Choroid plexus epithelial cell (primary cell): Measurements from ENCODE around the gene ACTR3.

Source experiments
- DNase-seq: peaks from one replicate; pipeline ENCODE4 v3.0.0-alpha.2; 2010; ENCODE audit warnings: low read depth
- H3K4me3 ChIP-seq: 2 replicates; pipeline ENCODE4 v1.5.1; 2011; ENCODE audit warnings: low read depth, mild to moderate bottlenecking, control low read depth, low read length, moderate library complexity
- TF ChIP-seq, protein P1 (sequence below): conservative IDR thresholded peaks from 2 replicates; pipeline ENCODE4 v1.5.1; 2011; ENCODE audit warnings: low read depth, mild to moderate bottlenecking, control low read depth, inconsistent platforms, low read length, moderate library complexity

Gene ACTR3

DNA sequence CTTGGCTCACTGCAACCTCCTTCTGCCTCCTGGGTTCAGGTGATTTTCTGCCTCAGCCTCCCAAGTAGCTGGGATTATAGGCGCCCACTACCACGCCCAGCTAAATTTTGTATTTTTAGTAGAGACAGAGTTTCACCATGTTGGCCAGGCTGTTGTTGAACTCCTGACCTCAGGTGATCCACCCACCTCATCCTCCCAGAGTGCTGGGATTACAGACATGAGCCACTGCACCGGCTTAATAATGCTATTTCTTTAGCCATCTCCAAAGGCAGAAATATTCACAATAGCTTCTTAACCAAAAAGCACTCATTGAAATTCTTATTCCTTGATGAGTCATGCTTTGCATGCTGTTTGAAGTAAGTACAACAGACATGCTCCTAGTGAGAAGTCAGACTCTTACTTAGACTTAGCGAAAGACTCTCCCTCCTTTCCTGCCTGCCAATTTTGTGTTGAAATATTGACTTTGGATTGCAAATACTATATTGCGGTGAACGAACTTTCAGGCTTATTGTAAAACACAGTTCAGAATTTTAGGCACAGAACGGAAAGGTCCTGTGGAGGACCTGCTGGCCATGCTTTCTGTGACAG is 4.4 kb downstream of the ACTR3 start:
- DNase-seq: peak; percentile 97
- TF ChIP-seq, protein P1, sequence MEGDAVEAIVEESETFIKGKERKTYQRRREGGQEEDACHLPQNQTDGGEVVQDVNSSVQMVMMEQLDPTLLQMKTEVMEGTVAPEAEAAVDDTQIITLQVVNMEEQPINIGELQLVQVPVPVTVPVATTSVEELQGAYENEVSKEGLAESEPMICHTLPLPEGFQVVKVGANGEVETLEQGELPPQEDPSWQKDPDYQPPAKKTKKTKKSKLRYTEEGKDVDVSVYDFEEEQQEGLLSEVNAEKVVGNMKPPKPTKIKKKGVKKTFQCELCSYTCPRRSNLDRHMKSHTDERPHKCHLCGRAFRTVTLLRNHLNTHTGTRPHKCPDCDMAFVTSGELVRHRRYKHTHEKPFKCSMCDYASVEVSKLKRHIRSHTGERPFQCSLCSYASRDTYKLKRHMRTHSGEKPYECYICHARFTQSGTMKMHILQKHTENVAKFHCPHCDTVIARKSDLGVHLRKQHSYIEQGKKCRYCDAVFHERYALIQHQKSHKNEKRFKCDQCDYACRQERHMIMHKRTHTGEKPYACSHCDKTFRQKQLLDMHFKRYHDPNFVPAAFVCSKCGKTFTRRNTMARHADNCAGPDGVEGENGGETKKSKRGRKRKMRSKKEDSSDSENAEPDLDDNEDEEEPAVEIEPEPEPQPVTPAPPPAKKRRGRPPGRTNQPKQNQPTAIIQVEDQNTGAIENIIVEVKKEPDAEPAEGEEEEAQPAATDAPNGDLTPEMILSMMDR: no peak
- H3K4me3 ChIP-seq: no peak overlapping the region

DNA sequence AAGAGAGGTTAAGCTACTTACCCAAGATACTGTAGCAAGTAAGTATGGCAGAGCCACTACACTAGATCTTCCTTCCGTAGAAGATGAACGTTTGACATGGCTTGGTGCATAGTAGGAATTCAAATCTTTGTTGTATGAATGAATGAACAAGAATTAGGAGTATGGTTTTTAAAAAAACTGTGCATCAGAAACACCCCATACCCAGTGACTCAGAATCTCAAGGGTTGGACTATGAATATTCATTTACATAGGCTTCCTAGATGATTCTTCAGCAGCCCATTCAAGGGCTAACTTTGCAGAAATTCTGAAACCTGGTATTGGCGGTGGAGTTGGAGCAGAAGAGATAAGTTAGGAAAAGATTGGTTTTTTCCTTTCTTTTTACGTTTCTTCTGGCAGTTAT is 5.4 kb downstream of the ACTR3 start:
- H3K4me3 ChIP-seq: no peak overlapping the region
- TF ChIP-seq, protein P1: no peak
- DNase-seq: no peak

DNA sequence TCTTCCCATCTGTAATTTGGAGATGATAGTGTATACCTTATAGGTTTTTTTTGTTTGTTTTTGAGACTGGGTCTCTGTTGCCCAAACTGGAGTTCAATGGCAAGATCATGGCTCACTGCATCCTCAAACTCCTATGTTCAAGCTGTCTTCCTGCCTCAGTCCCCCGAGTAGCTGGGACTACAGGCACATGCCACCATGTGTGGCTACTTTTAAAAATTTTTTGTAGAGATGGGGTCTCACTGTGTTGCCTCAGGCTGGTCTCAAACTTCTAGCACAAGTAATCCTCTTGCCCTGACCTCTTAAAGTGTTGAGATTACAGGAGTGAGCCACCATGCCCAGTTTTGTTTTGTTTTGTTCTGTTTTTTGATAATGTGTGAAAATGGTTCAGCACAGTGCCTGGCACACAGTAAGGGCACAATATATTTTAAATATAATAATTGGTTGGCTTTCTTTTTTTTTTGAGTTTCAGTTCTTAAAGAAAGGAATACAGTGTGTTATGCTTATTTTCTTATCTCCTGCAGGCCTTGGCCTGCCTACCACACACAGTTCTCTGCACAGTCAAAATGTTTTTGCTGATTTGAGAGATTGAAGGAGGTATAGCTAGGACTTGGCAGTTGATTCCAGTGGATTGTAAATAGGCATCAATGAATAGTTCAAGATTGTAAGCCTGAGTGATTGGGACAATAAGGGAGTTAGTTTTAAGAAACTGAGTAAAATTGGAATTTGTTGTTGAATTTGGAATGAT is 6.1 kb downstream of the ACTR3 start:
- H3K4me3 ChIP-seq: no peak overlapping the region
- no peak for DNase-seq

DNA sequence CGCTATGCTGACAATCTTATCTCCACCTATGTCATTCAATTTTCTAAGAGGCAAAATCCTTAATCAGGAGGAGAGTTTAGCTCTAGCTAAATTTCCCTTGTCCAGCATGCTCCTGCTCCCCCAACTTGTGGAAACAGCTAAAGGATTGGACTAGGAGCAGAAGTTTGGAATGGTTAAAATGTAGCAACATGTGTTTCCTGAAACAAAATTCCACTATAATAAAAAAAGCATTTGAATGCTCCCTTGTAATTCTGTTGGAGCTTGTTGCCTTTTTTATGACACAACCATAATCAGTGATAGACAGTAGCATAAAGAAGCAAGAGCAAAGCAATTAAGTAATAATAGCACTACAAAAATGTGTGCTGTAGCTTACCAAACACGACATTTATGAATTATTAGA is 6.9 kb downstream of the ACTR3 start:
- no peak for DNase-seq
- H3K4me3 ChIP-seq: no peak overlapping the region
- TF ChIP-seq, protein P1: no peak

More for the DNA sequence above, 6.1 kb downstream of the ACTR3 start:
- TF ChIP-seq, protein P1: no peak

DNA sequence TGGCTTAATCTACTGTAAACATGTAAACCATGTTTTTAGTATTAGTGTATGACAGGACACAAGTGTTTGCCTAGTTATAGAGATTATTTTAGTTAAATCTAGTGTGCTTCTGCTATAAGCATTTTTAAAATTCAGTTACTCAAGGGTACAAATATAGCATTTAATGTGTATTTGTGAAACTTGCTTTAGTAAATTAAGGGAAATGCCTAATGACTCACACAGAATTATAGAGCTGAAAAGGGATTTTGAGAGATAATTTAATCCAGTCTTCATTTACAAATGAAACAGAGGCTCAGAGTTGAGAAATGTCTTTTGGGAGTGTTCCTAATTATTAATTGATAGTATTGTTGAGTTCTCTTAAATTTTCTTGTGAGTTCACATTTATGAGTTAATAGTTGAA is 8.2 kb downstream of the ACTR3 start:
- H3K4me3 ChIP-seq: no peak overlapping the region
- no peak for DNase-seq
- TF ChIP-seq, protein P1: no peak

DNA sequence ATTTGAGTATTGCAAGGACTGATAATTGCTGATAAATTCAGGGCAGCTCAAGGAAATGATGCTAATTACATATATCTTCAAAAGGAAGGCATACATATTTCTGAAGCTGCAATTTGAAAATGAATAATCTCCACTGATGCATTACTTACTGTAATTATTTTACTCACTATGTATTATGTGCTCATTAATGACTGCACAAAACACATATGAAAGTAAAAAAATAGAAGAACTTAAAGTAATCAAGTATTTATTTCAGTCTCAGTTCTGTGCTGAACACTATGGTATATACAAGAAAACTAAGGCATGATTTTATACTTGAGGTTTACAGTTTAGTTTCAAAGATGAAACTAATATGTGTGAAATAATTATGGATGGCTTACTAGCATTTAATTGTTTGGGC is 9.3 kb downstream of the ACTR3 start:
- no peak for DNase-seq
- H3K4me3 ChIP-seq: no peak overlapping the region
- TF ChIP-seq, protein P1: no peak

DNA sequence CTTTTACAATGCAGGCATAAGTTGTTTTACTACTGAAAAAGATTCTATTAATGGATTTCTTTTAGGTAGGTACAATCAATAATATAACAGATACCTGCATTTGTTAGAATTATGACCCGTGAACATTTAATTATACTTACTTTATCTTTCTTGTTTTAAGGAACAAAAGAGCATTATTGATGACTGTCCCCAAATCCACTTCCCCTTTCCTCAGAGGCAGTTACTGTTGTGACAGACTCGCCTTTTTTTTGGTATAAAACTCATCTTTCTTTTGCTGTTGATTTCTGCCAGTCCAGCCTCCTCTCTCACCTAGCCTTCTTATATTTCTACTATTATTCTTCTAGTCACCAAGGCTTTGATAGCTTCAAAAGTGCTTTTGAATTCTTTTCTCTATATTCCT is 12.1 kb downstream of the ACTR3 start:
- no peak for DNase-seq
- no peak overlapping the region for H3K4me3 ChIP-seq
- TF ChIP-seq, protein P1: no peak
